HG03103 (cell line): ENCODE results near the gene FAM83F.
"Not testable (repeated sequence)": the region's sequence is repeated elsewhere in the genome, so short reads cannot be mapped to it uniquely, and the experiment has no call there.

Source experiments
- ATAC-seq: cut with Tn5 transposase; IDR thresholded peaks from one replicate; pipeline ENCODE4 v1.9.1; 2021; ENCODE audit warnings: low read depth; ENCODE audit not compliant: unreplicated experiment

Gene FAM83F

GRCh38 chr22:40009951-40010671, 15.4 kb downstream of the FAM83F start:
- no peak for ATAC-seq

- no peak for ATAC-seq
These were observed 16.0 kb downstream of the FAM83F start for GRCh38 chr22:40010746-40011145.

GRCh38 chr22:40014667-40015248, 20.0 kb downstream of the FAM83F start:
- no peak for ATAC-seq

- no peak for ATAC-seq
These were observed 20.7 kb downstream of the FAM83F start for GRCh38 chr22:40015358-40015976.

GRCh38 chr22:40018051-40018450, 23.3 kb downstream of the FAM83F start:
- no peak for ATAC-seq

- ATAC-seq = no peak
These were observed 24.3 kb downstream of the FAM83F start for GRCh38 chr22:40019100-40019499.

- ATAC-seq = no peak
These were observed 26.2 kb downstream of the FAM83F start for GRCh38 chr22:40020956-40021355.

GRCh38 chr22:40021401-40022000, 26.7 kb downstream of the FAM83F start:
- no peak for ATAC-seq

GRCh38 chr22:40022536-40023240, 27.9 kb downstream of the FAM83F start:
- no peak for ATAC-seq

- no peak for ATAC-seq
These were observed 28.6 kb downstream of the FAM83F start for GRCh38 chr22:40023341-40023841.

GRCh38 chr22:40024201-40025061, 29.7 kb downstream of the FAM83F start:
- no peak for ATAC-seq

- not testable (repeated sequence) for ATAC-seq
These were observed 30.3 kb downstream of the FAM83F start for GRCh38 chr22:40025062-40025379.

GRCh38 chr22:40025856-40026255, 31.1 kb downstream of the FAM83F start:
- ATAC-seq = no peak

- no peak for ATAC-seq
These were observed 31.9 kb downstream of the FAM83F start for GRCh38 chr22:40026641-40027040.

- no peak for ATAC-seq
These were observed 32.7 kb downstream of the FAM83F start for GRCh38 chr22:40027191-40028097.

- ATAC-seq = no peak
These were observed 33.3 kb downstream of the FAM83F start for GRCh38 chr22:40028098-40028425.

GRCh38 chr22:40029189-40029890, 34.6 kb downstream of the FAM83F start:
- ATAC-seq = no peak

GRCh38 chr22:40030026-40030757, 35.4 kb downstream of the FAM83F start:
- ATAC-seq = no peak
